Type B pancreatic cell (in vitro differentiated cells): ENCODE measurements around the gene OVOL2. TPM values are rescaled to one million over a fixed set of nuclear protein-coding genes. Genes with fewer than 3 reads are reported as not detected.
A peak's percentile ranks its signal among the peaks of the same experiment; 100 is the strongest.

ENCODE experiments used
- DNase-seq: peaks from one replicate; pipeline ENCODE4 v3.0.0; 2021; ENCODE audit warnings: mixed read lengths; ENCODE audit not compliant: unreplicated experiment; ENCODE audit errors: extremely low spot score
- H3K27ac Mint-ChIP-seq: 2 replicates; pipeline ENCODE4 v1.8.0; 2021; ENCODE audit warnings: mild to moderate bottlenecking, mixed read lengths
- H3K27me3 Mint-ChIP-seq: 2 replicates; pipeline ENCODE4 v1.8.0; 2021; ENCODE audit warnings: mixed read lengths
- H3K36me3 Mint-ChIP-seq: 2 replicates; pipeline ENCODE4 v1.8.0; 2021; ENCODE audit warnings: mixed read lengths
- H3K4me1 Mint-ChIP-seq: one replicate; pipeline ENCODE4 v1.8.0; 2021; ENCODE audit warnings: mixed read lengths; ENCODE audit not compliant: unreplicated experiment
- H3K4me3 Mint-ChIP-seq: 2 replicates; pipeline ENCODE4 v1.8.0; 2021; ENCODE audit warnings: mild to moderate bottlenecking, mixed read lengths
- H3K9me3 Mint-ChIP-seq: 2 replicates; pipeline ENCODE4 v1.8.0; 2021; ENCODE audit warnings: mixed read lengths
- total RNA-seq: library from RNA; stranded (reverse); gene quantifications from 2 replicates; pipeline ENCODE4 v1.2.1, GENCODE V29; 2021; ENCODE audit warnings: low replicate concordance
- TF ChIP-seq, protein P1 (sequence below): fragments of 200-600 bp; sonication (generic); conservative IDR thresholded peaks from 2 replicates; pipeline ENCODE4 v1.5.0; 2021; ENCODE audit warnings: antibody characterized with exemption, mild to moderate bottlenecking

The OVOL2 gene
- total RNA-seq, 1 donor from 2014 or later, result 7.3 TPM

DNA sequence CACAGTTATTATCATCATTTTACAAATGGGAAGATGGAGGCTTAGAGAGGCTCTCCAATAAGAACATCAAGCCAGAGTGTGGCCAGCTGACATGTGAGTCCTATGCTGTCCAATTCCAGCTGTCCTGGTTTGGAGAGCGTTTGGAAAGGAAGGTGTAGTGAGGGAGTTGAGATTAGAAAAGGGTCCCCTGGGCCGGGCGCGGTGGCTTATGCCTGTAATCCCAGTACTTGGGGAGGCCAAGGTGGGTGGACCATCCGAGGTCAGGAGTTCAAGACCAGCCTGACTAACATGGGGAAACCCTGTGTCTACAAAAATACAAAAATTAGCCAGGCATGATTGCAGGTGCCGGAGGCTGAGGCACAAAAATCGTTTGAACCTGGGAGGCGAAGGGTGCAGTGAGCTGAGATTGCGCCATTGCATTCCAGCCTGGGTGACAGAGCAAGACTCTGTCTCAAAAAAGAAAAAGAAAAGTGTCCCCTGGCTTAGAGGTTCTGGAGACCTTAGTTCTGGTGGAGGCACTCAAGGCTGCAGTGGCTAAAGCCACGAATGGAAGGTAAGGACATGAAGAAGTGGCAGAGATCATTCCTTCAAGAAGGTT, 22.1 kb upstream of the OVOL2 start:
- H3K27me3 Mint-ChIP-seq, result peaks cover 14% of the 10 kb centered on the region
- no peaks in the 10 kb centered on the region for H3K36me3 Mint-ChIP-seq
- DNase-seq, result no peak
- no peak overlapping the region for H3K4me3 Mint-ChIP-seq
- H3K4me1 Mint-ChIP-seq, result no peaks in the 10 kb centered on the region
- no peaks in the 10 kb centered on the region for H3K9me3 Mint-ChIP-seq
- TF ChIP-seq, protein P1, sequence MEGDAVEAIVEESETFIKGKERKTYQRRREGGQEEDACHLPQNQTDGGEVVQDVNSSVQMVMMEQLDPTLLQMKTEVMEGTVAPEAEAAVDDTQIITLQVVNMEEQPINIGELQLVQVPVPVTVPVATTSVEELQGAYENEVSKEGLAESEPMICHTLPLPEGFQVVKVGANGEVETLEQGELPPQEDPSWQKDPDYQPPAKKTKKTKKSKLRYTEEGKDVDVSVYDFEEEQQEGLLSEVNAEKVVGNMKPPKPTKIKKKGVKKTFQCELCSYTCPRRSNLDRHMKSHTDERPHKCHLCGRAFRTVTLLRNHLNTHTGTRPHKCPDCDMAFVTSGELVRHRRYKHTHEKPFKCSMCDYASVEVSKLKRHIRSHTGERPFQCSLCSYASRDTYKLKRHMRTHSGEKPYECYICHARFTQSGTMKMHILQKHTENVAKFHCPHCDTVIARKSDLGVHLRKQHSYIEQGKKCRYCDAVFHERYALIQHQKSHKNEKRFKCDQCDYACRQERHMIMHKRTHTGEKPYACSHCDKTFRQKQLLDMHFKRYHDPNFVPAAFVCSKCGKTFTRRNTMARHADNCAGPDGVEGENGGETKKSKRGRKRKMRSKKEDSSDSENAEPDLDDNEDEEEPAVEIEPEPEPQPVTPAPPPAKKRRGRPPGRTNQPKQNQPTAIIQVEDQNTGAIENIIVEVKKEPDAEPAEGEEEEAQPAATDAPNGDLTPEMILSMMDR, result no peak
- no peak overlapping the region for H3K27ac Mint-ChIP-seq

DNA sequence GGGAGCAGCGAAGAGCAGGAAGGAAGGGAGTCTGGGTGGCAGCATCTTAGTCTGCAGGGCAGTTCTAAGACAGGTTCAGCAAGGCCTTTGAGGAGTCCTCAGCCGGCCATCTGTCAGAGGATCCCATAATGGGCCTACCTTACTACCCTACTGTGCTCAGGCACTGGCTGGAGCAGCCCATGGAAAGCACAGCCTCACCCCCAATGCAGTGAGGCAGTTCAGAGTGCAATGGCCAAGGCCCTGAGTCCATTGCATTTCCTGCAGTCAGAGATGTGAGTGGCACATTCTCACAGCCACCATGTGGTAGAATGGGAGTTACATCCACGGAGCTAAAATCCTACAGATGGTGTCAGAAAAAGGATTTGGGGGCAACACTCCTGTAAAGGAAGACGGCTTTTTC, 19.4 kb upstream of the OVOL2 start:
- Mint-ChIP-seq H3K36me3 (no peaks in the 10 kb centered on the region), H3K4me1 (no peaks in the 10 kb centered on the region), H3K27me3 (peaks cover 26% of the 10 kb centered on the region), H3K27ac (no peak overlapping the region), H3K4me3 (no peak overlapping the region), H3K9me3 (no peaks in the 10 kb centered on the region)
- TF ChIP-seq, protein P1, result no peak
- DNase-seq, result no peak

DNA sequence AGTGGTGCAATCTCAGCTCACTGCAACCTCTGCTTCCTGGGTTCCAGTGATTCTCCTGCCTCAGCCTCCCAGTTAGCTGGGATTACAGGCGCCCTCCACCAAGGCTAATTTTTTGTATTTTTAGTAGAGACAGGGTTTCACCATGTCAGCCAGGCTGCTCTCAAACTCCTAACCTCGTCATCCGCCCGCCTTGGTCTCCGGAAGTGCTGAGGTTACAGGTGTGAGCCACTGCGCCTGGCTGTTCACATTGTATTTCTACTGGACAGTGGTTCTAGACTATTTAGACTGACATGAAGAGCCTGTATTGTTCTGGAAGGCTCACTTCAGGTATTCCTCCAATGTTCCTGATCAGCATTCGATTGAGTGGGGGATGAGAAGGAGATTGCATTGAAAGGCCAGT, 14.8 kb upstream of the OVOL2 start:
- H3K27me3 Mint-ChIP-seq, result peaks cover 20% of the 10 kb centered on the region
- no peak overlapping the region for H3K4me3 Mint-ChIP-seq
- no peak overlapping the region for H3K27ac Mint-ChIP-seq
- no peaks in the 10 kb centered on the region for H3K36me3 Mint-ChIP-seq
- no peak for DNase-seq
- no peaks in the 10 kb centered on the region for H3K9me3 Mint-ChIP-seq
- H3K4me1 Mint-ChIP-seq, result no peaks in the 10 kb centered on the region
- TF ChIP-seq, protein P1, result no peak

DNA sequence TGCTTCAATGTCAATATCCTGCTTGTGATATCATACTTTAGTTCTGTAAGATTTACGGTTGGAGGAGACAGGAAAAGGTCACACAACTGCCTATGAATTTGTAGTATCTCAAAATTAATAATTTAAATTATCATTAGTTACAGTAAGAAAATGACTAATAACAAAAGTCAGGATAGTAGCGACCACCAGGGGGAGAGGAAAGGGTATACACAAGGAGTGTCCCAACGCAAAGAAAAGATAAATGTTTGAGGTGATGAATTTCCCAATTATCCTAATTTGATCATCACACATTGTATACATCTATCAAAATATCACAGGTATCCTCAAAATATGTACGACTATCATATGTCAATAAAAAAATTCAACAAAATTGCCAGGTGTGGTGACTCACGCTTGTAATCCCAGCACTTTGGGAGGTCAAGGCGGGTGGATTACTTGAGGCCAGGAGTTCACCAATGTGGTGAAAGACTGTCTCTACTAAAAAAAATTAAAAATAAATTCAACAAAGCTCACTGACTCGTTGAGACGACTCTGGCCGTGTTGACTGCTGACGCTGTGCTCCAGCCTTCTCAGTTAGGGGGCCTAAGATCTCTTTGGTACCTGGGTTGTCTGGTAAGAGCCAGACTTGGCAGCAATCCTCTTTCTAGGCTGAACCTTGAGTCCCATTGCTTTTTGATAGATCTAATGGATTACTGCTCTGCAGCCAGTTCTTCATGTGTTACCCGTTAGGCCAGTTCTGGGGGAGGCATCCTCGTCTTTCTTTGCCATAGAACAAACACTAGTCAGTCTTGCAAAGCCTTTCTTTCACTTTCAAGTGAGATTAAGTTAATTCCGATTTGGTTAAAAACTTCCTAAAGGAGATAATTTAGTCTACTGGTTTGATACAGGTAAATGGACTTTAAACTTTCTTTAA, 9.0 kb upstream of the OVOL2 start:
- Mint-ChIP-seq H3K27ac (peak overlapping the region; percentile 74), H3K27me3 (peaks cover 18% of the 10 kb centered on the region), H3K4me3 (peak overlapping the region; percentile 32), H3K36me3 (no peaks in the 10 kb centered on the region), H3K4me1 (peaks cover 8% of the 10 kb centered on the region), H3K9me3 (no peaks in the 10 kb centered on the region)
- TF ChIP-seq, protein P1, result peak; percentile 61
- no peak for DNase-seq

DNA sequence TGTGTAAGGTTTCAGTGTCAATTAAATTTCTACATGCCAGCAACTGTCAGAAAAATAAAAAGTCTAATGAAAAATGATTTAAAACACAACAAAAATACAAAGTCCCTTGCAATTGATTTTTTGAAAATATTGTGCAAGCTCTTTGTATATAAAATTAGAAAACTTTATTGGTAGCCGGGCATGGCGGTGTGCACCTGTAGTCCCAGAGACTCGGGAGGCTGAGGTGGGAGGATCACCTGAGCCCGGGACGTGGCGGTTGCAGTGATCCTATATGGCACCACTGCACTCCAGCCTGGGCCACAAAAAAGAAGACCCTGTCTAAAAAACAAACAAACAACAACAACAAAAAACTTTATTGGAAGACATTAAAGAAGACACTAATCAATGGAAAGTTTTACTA, 6.0 kb upstream of the OVOL2 start:
- H3K27ac Mint-ChIP-seq, result no peak overlapping the region
- DNase-seq, result no peak
- H3K9me3 Mint-ChIP-seq, result no peaks in the 10 kb centered on the region
- no peak overlapping the region for H3K4me3 Mint-ChIP-seq
- TF ChIP-seq, protein P1, result no peak
- H3K36me3 Mint-ChIP-seq, result no peaks in the 10 kb centered on the region
- peaks cover 8% of the 10 kb centered on the region for H3K4me1 Mint-ChIP-seq
- peaks cover 38% of the 10 kb centered on the region for H3K27me3 Mint-ChIP-seq
